Panc1 (cell line): ENCODE measurements around the gene NPPB. TPM values are rescaled to one million over a fixed set of nuclear protein-coding genes. Genes with fewer than 3 reads are reported as not detected.

ENCODE experiments used
- ATAC-seq: fragments of 200-7000 bp; cut with Tn5 transposase; 2 replicates; pipeline ENCODE4 v1.9.1; 2020; ENCODE audit warnings: mild to moderate bottlenecking, moderate library complexity
- BruUV-seq: library from RNA; stranded (reverse); fragments of 400-500 nt; replicated peaks from 2 replicates; lab custom pipeline; 2021; lab: Mats Ljungman, UMichigan
- CTCF ChIA-PET: fragments of 300-600 bp; sonication (Branson Sonifier 250); formaldehyde crosslinking; loops from one replicate; lab custom pipeline; 2022; ENCODE audit warnings: antibody characterized with exemption; lab: Charles Lee
- POLR2A ChIA-PET: fragments of 300-600 bp; sonication (Branson Sonifier 250); formaldehyde crosslinking; loops from one replicate; lab custom pipeline; 2022; ENCODE audit warnings: antibody characterized with exemption; lab: Charles Lee
- DNase-seq: peaks from one replicate; pipeline ENCODE4 v3.0.0-alpha.2; 2010; ENCODE audit warnings: low read depth, low spot score
- H3K27ac ChIP-seq: 2 replicates; pipeline ENCODE4 v1.5.1; 2011; ENCODE audit warnings: mild to moderate bottlenecking, low read length, inconsistent platforms
- H3K27me3 ChIP-seq: fragments of 200-500 bp; sonication (Bioruptor generic); 2 replicates; pipeline ENCODE4 v1.6.0; 2014; ENCODE audit warnings: low read length, inconsistent platforms; ENCODE audit not compliant: control insufficient read depth, insufficient read depth
- H3K36me3 ChIP-seq: fragments of 200-500 bp; sonication (Bioruptor generic); 2 replicates; pipeline ENCODE4 v1.5.1; 2014; ENCODE audit warnings: inconsistent platforms, mild to moderate bottlenecking, low read length, moderate library complexity; ENCODE audit not compliant: control insufficient read depth, insufficient read depth
- H3K4me1 ChIP-seq: 2 replicates; pipeline ENCODE4 v1.5.1; 2011; ENCODE audit warnings: inconsistent platforms, mild to moderate bottlenecking, low read length, moderate library complexity; ENCODE audit not compliant: control insufficient read depth, insufficient read depth
- H3K4me3 ChIP-seq, 2 experiments: 2 replicates each; pipeline ENCODE4 v1.5.1; 2011 to 2012; ENCODE audit warnings: low read depth in 2 of 2, low read length in 2 of 2, mild to moderate bottlenecking in 2 of 2, inconsistent platforms in 1 of 2, moderate library complexity in 1 of 2
- H3K9me3 ChIP-seq: fragments of 200-500 bp; sonication (Bioruptor generic); 2 replicates; pipeline ENCODE4 v1.5.1; 2014; ENCODE audit warnings: low read depth, mild to moderate bottlenecking, inconsistent platforms, low read length, moderate library complexity; ENCODE audit not compliant: control insufficient read depth, insufficient read depth
- CTCF ChIP-seq: fragments of 450-650 bp; IDR thresholded peaks from 2 replicates; pipeline ENCODE4 v1.5.1; 2017; ENCODE audit warnings: mild to moderate bottlenecking
- POLR2AphosphoS5 ChIP-seq: IDR thresholded peaks from 2 replicates; pipeline ENCODE4 v1.6.1; 2012; ENCODE audit warnings: mild to moderate bottlenecking, low read depth, low read length, moderate library complexity
- SIN3A ChIP-seq: IDR thresholded peaks from 2 replicates; pipeline ENCODE4 v1.6.1; 2012; ENCODE audit warnings: low read depth, mild to moderate bottlenecking, low read length, moderate library complexity, borderline replicate concordance; ENCODE audit not compliant: insufficient read depth
- TCF7L2 ChIP-seq: IDR thresholded peaks from 2 replicates; pipeline ENCODE4 v1.6.1; 2011; ENCODE audit warnings: mild to moderate bottlenecking, low read depth, low read length, inconsistent platforms
- in situ Hi-C: cut with HindIII; loops from 2 replicates; pipeline ENCODE4 v1.10.0; 2016; ENCODE audit warnings: low sequenced_read_pairs, low pct_unique_long_range_greater_than_20kb
- intact Hi-C: fragments of 100-400 bp; cut with micrococcal nuclease; formaldehyde crosslinking; loops from one replicate; pipeline ENCODE4 v1.10.0; 2022; ENCODE audit not compliant: unreplicated experiment
- total RNA-seq: library from RNA; stranded (reverse); gene quantifications from one replicate; pipeline ENCODE4 v1.2.1, GENCODE V29; 2021; ENCODE audit not compliant: unreplicated experiment
- TF ChIP-seq, protein P1 (sequence below), 2 experiments: IDR thresholded peaks; 2 replicates each; pipeline ENCODE4 v1.6.1; 2011 to 2012; ENCODE audit warnings: low read depth in 2 of 2, control low read depth in 1 of 2, low read length in 1 of 2, mild to moderate bottlenecking in 1 of 2, moderate library complexity in 1 of 2; ENCODE audit not compliant: insufficient read depth in 1 of 2

NPPB gene
- total RNA-seq, 1 experiment from 2014 or later = not detected

DNA sequence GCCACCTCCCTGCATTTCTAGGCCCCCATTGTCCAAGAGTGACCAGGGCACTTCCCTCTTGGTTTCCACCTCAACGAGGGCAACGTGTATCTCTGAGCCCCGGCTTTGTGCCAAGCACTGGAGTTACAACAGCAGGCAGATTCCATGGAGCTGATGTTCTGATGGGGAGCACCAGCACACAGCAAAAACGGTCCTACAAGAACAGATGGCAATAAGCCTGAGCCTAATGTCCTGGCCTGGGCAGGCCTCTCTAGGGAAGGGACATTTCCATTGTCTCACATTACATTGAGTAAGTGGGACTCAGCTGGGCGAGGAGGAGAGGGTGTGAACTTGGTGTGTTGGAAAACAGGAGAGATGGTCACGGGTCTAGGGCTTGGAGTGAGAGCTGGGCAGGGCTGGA, 27.2 kb upstream of the NPPB start:
- ATAC-seq (no peak), DNase-seq (no peak)
- H3K4me3 ChIP-seq = no peak overlapping the region
- no peak for TF ChIP-seq SIN3A
- TF ChIP-seq TCF7L2 = no peak
- no peak for TF ChIP-seq CTCF
- TF ChIP-seq, protein P1, sequence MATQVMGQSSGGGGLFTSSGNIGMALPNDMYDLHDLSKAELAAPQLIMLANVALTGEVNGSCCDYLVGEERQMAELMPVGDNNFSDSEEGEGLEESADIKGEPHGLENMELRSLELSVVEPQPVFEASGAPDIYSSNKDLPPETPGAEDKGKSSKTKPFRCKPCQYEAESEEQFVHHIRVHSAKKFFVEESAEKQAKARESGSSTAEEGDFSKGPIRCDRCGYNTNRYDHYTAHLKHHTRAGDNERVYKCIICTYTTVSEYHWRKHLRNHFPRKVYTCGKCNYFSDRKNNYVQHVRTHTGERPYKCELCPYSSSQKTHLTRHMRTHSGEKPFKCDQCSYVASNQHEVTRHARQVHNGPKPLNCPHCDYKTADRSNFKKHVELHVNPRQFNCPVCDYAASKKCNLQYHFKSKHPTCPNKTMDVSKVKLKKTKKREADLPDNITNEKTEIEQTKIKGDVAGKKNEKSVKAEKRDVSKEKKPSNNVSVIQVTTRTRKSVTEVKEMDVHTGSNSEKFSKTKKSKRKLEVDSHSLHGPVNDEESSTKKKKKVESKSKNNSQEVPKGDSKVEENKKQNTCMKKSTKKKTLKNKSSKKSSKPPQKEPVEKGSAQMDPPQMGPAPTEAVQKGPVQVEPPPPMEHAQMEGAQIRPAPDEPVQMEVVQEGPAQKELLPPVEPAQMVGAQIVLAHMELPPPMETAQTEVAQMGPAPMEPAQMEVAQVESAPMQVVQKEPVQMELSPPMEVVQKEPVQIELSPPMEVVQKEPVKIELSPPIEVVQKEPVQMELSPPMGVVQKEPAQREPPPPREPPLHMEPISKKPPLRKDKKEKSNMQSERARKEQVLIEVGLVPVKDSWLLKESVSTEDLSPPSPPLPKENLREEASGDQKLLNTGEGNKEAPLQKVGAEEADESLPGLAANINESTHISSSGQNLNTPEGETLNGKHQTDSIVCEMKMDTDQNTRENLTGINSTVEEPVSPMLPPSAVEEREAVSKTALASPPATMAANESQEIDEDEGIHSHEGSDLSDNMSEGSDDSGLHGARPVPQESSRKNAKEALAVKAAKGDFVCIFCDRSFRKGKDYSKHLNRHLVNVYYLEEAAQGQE (IDR thresholded peaks at IDR 0.05; ENCODE audit: insufficient read depth in 1 of 2, low read depth in 2 of 2, low read length in 1 of 2) = no peak
- no peak for TF ChIP-seq POLR2AphosphoS5
- intact Hi-C loops = no loop called here
- H3K36me3 ChIP-seq = no peaks in the 10 kb centered on the region
- in situ Hi-C loops = no loop called here
- no peaks in the 10 kb centered on the region for H3K9me3 ChIP-seq
- H3K27me3 ChIP-seq = no peaks in the 10 kb centered on the region
- no peaks in the 10 kb centered on the region for H3K4me1 ChIP-seq
- BruUV-seq = no TSS peak
- no peak overlapping the region for H3K27ac ChIP-seq
- POLR2A ChIA-PET = no interaction called here
- CTCF ChIA-PET = no interaction called here

DNA sequence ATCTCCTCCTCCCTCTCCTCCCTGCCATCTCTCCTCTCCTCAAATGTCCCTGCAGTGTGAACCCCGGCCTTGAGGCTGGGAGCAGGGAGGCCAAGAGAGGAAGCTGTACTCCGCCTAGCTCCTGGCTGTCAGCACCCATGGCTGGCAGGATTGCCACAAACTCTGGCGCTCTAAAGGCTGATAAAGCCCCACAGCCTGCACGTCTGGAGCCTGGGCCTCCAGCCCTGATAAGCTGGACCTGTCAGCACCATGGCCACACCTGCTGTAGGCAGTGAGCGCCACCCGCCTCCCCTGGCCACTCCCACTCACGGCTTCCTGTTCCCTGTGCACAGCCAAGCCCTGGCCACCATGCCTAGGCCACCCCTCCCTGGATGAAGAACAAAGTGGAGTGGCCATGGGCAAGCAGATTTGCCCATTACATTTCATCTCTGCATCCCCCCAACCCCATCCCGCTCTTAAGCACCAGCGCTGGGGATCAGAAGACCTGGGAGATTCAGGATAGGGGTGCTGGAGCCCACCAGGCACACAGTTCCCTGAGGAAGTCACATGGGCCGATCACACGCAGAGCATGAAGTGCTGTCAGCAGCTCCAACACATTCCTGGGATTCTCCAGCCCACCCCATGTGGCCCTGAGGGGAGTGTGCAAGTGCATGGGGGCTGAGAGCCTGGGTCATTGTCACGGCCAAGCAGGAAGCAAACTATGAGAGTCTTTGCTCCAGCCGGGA, 24.2 kb upstream of the NPPB start:
- intact Hi-C loops (no loop called here), in situ Hi-C loops (no loop called here)
- Histone ChIP-seq H3K27ac (no peak overlapping the region), H3K9me3 (no peaks in the 10 kb centered on the region), H3K4me3 (no peak overlapping the region), H3K36me3 (no peaks in the 10 kb centered on the region), H3K4me1 (no peaks in the 10 kb centered on the region), H3K27me3 (no peaks in the 10 kb centered on the region; the same call in 1 of the 2 replicates)
- ChIA-PET CTCF (interaction anchor here (1.3 kb wide), 1 partner anchor 85 kb away, joined by 6 read pairs; no protein-coding TSS in a partner anchor), POLR2A (interaction anchor here (0.9 kb wide), 1 partner anchor 9 kb away, joined by 6 read pairs; no protein-coding TSS in a partner anchor)
- BruUV-seq = no TSS peak
- ATAC-seq (0 out of 2 replicates have a peak, but pooled peaks have one; percentile 28), DNase-seq (no peak)
- TF ChIP-seq CTCF = no peak
- no peak for TF ChIP-seq SIN3A
- TF ChIP-seq, protein P1 (IDR thresholded peaks at IDR 0.05; ENCODE audit: insufficient read depth in 1 of 2, low read depth in 2 of 2, low read length in 1 of 2) = no peak
- no peak for TF ChIP-seq TCF7L2
- TF ChIP-seq POLR2AphosphoS5 = no peak
